Measurements from ENCODE around the gene ITGAV. TPM values are rescaled to one million over a fixed set of nuclear protein-coding genes. Genes with fewer than 3 reads are reported as not detected.

The ITGAV gene
- total and polyA plus RNA-seq, 8 donors, result 53.6 to 175 (median 57.6) TPM

DNA sequence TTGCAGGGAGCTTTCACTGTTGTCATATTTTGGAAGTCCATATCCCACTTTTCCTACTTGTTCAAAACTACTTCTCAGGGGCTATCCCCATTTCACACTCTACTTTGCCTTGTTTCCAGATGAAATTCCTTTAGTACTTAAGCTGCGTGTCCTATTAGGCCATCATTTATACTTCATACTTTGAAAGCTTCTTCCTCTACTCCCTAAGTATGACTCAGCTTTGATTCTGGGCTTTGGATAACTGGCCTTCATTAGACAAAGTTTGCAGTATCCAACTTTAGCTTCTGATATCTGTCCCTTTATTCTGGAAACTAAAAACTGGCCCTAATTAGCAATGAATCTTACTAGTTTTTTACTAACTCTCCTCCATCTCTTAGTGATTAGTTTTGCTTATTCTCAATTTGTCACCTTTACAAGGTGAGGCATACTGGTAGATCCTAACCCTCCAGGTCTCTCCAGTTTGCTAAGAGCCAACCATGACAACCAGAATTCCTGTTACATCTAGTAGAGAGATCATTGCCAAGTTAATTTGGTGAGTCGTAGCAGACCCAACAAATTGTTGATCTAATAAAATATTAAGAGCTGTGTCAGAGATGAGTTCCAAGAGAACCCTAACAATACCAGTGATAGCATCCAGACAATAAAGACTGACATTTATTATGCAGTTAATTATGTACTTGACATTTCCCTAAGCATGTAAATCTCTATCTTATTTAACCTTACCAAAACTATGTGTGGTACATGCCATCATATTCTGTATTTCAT is 31.2 kb upstream of the ITGAV start:
- ATAC-seq, result no peak
- intact Hi-C loops (cut with DNase I), result no loop called here
- H3K27ac ChIP-seq, result no peak overlapping the region
- TF ChIP-seq, protein P1, sequence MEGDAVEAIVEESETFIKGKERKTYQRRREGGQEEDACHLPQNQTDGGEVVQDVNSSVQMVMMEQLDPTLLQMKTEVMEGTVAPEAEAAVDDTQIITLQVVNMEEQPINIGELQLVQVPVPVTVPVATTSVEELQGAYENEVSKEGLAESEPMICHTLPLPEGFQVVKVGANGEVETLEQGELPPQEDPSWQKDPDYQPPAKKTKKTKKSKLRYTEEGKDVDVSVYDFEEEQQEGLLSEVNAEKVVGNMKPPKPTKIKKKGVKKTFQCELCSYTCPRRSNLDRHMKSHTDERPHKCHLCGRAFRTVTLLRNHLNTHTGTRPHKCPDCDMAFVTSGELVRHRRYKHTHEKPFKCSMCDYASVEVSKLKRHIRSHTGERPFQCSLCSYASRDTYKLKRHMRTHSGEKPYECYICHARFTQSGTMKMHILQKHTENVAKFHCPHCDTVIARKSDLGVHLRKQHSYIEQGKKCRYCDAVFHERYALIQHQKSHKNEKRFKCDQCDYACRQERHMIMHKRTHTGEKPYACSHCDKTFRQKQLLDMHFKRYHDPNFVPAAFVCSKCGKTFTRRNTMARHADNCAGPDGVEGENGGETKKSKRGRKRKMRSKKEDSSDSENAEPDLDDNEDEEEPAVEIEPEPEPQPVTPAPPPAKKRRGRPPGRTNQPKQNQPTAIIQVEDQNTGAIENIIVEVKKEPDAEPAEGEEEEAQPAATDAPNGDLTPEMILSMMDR (IDR thresholded peaks at IDR 0.05), result no peak
- H3K4me1 ChIP-seq, result no peaks in the 10 kb centered on the region
- DNase-seq, result no peak
- no peaks in the 10 kb centered on the region for H3K27me3 ChIP-seq
- no peaks in the 10 kb centered on the region for H3K9me3 ChIP-seq
- H3K36me3 ChIP-seq, result no peaks in the 10 kb centered on the region
- H3K4me3 ChIP-seq, result no peak overlapping the region

DNA sequence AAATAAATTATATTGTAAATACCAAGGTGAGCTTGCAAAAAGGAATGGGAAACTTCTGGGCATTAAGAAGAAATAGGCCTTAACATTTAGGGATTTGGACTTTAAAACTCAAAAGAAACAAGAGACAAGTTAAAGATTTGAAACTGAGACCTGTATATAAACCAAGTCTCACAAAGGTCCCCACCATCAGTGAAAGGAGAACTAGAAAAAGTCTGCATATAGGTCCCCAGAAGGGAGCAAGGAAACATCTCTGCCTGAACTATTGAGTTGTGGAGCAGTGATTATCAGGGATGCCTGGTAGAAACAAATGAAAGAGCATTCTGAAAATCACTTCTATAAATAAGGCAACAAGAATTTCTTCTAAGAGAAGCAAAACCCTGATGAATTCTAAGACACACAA is 30.5 kb upstream of the ITGAV start:
- H3K9me3 ChIP-seq, result no peaks in the 10 kb centered on the region
- H3K4me1 ChIP-seq, result no peaks in the 10 kb centered on the region
- no peak for DNase-seq
- no peaks in the 10 kb centered on the region for H3K36me3 ChIP-seq
- no peak overlapping the region for H3K4me3 ChIP-seq
- no peak for ATAC-seq
- H3K27ac ChIP-seq, result no peak overlapping the region
- intact Hi-C loops (cut with DNase I), result no loop called here
- TF ChIP-seq, protein P1 (IDR thresholded peaks at IDR 0.05), result no peak
- H3K27me3 ChIP-seq, result no peaks in the 10 kb centered on the region

DNA sequence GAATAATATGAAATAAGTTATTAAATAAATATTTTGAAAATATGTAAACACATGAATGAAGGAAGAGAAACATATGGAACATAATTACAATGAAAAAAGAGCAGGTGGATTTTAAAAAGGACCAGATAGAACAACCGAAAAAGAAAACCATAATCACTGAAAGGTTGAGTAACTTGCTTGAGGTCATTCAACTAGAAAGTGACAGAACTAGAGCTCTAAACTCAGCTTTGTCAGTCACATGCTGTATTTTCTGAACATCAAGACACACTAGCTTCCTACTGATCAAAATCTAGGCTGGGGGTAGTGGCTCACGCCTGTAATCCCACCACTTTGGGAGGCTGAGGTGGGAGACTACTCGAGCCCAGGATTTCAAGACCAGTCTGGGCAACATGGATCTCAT is 30.0 kb upstream of the ITGAV start:
- H3K9me3 ChIP-seq, result no peaks in the 10 kb centered on the region
- H3K27ac ChIP-seq, result no peak overlapping the region
- intact Hi-C loops (cut with DNase I), result loop anchor here in 1 of 2 donors (10.0 kb wide), 1 partner anchor 675 kb away; no protein-coding TSS in a partner anchor
- H3K4me3 ChIP-seq, result no peak overlapping the region
- ATAC-seq (no peak), DNase-seq (no peak)
- H3K4me1 ChIP-seq, result no peaks in the 10 kb centered on the region
- TF ChIP-seq, protein P1 (IDR thresholded peaks at IDR 0.05), result no peak
- no peaks in the 10 kb centered on the region for H3K27me3 ChIP-seq
- no peaks in the 10 kb centered on the region for H3K36me3 ChIP-seq

DNA sequence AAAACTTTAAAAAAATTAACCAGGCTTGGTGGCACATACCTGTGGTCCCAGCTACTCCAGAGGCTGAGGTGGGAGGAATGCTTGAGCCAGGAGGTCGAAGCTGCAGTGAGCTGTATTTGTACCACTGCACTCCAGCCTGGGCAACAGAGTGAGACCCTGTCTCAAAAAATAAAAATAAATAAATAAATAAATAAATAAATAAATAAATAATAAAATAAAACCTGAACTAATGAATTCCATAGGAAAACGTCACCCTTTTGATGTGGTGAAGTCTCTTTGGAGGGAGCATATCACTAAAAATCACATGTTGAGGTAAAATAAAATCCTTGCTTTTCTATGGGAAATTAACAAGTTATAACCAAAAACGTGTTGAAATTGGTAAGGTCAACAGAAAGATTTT is 29.6 kb upstream of the ITGAV start:
- H3K4me3 ChIP-seq, result no peak overlapping the region
- no peaks in the 10 kb centered on the region for H3K36me3 ChIP-seq
- no peaks in the 10 kb centered on the region for H3K4me1 ChIP-seq
- ATAC-seq (no peak), DNase-seq (no peak)
- H3K27ac ChIP-seq, result no peak overlapping the region
- no peaks in the 10 kb centered on the region for H3K27me3 ChIP-seq
- intact Hi-C loops (cut with DNase I), result loop anchor here in 1 of 2 donors (10.0 kb wide), 1 partner anchor 675 kb away; no protein-coding TSS in a partner anchor
- H3K9me3 ChIP-seq, result no peaks in the 10 kb centered on the region
- TF ChIP-seq, protein P1 (IDR thresholded peaks at IDR 0.05), result no peak

DNA sequence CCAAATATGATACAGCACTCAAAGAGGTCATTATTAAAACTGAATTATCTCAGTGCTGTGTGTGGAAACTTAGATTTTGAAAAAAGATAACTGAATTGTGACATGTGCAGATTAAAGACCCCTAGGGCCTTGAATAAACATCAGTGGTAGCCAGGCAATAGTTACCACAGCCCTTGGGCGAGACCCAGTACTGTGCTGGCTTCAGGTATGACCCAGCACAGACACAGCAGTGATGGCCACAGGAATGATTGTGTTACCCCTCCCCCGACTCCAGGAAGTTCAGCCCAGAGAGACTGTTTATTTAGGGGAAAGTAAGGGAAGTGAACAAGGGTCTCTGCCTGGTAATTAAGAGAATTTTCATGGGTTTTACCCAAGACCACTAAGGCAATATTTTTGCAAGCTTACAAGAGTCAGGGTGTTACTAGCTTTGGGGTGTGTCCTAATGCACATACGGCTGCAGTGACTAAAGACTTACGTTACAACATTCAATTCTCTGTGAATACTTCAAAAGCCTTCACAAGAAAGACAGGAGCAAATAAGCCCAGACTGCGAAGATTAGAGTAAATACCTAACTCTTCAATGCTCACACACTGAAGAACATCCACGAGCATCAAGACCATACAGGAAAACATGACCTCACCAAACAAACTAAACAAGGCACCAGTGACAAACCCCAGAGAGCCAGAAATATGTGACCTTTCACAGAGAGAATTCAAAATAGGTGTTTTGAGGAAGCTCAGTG is 28.2 kb upstream of the ITGAV start:
- intact Hi-C loops (cut with DNase I), result loop anchor here in 1 of 2 donors (10.0 kb wide), 1 partner anchor 673 kb away; no protein-coding TSS in a partner anchor
- no peaks in the 10 kb centered on the region for H3K4me1 ChIP-seq
- no peaks in the 10 kb centered on the region for H3K27me3 ChIP-seq
- no peaks in the 10 kb centered on the region for H3K9me3 ChIP-seq
- no peak for DNase-seq
- TF ChIP-seq, protein P1 (IDR thresholded peaks at IDR 0.05), result no peak
- H3K4me3 ChIP-seq, result no peak overlapping the region
- no peak overlapping the region for H3K27ac ChIP-seq
- H3K36me3 ChIP-seq, result no peaks in the 10 kb centered on the region
- ATAC-seq, result no peak

Measured in left lung (tissue), 10 donors.